GM12878 (cell line): ENCODE measurements around the gene GRIK3.

Experiments used
- EGR1 ChIP-seq, 2 experiments: IDR thresholded peaks; 1 replicate in 1 of 2; 2 replicates in 1 of 2; pipeline ENCODE4 v1.6.1; 2011 to 2012; ENCODE audit warnings: low read depth in 2 of 2, low read length in 2 of 2, borderline replicate concordance in 1 of 2, mild to moderate bottlenecking in 1 of 2, moderate library complexity in 1 of 2
- NKRF ChIP-seq: fragments of 450-650 bp; conservative IDR thresholded peaks from 2 replicates; pipeline ENCODE4 v1.6.1; 2017; ENCODE audit warnings: mild to moderate bottlenecking, moderate library complexity
- PKNOX1 ChIP-seq: fragments of 450-650 bp; IDR thresholded peaks from 2 replicates; pipeline ENCODE4 v1.6.1; 2016; ENCODE audit warnings: mild to moderate bottlenecking

GRCh38 chr1:36804669-36805314 is 229.5 kb downstream of the GRIK3 start:
- TF ChIP-seq EGR1 (IDR thresholded peaks at IDR 0.05; ENCODE audit: borderline replicate concordance in 1 of 2, low read depth in 2 of 2, low read length in 2 of 2) (no peak), PKNOX1 (no peak), NKRF (no peak)
